GM10248 (cell line): Measurements from ENCODE around the gene PRMT9.

Experiments
- CTCF ChIA-PET: fragments of 300-600 bp; sonication (Branson Sonifier 250); formaldehyde crosslinking; extraction: SDS; loops from one replicate; lab custom pipeline; 2021; ENCODE audit warnings: antibody characterized with exemption; lab: Yijun Ruan, JAX
- POLR2A ChIA-PET: fragments of 350-650 bp; sonication (Branson Sonifier 250); formaldehyde crosslinking; extraction: SDS; loops from one replicate; lab custom pipeline; 2020; ENCODE audit warnings: antibody characterized with exemption; lab: Yijun Ruan, JAX
- DNase-seq: peaks from one replicate; pipeline ENCODE4 v3.0.0; 2012; ENCODE audit errors: extremely low spot score
- TF ChIP-seq, protein P1 (sequence below): IDR thresholded peaks from 2 replicates; pipeline ENCODE4 v1.5.1; 2012; ENCODE audit warnings: mild to moderate bottlenecking, low read depth; ENCODE audit errors: extremely low read depth, missing control alignments, control extremely low read depth

The PRMT9 gene

DNA sequence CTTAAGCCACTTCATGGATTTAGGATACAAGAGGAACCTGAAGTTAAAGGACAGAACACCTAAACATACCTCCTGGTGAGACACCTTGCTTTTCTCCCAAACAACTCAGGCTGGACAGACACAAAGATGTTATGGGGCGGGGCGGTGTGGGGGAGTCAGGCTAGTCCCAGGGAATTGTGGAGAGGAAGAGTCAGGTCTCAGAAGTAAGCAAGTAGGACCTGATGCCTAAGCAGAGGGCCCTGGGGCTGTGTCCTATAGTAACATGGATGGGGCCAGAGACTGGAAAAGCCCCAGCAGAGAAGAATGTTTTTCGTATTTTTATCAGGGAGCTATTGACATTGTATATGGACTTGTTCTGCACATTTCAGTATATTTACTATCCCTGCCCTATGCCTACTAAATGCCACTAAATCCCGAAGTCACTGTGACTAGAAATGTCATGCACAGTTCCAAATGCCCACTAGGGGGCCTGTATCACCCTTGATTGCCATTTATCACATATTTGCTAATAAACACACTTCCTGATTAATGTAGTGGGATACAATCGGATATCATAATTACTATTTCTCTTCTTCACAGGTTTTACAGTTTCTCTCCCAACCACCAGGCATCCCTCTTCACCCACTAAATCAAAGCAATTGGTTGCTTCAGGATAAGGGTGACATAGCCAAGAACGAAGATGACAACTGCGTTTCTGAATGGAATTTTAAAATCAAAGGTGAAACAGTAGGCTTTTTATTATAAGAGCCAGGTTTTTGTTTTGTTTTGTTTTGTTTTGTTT is 24.1 kb upstream of the PRMT9 start:
- peak; percentile 52 for DNase-seq
- ChIA-PET CTCF (interaction anchor here (0.6 to 10.5 kb wide), 35 partner anchors 9 to 190 kb away, joined by 3 to 135 read pairs (median 4); partner anchors contain the start of genes ARHGAP10 and PRMT9), POLR2A (interaction anchor here (0.7 kb wide), 1 partner anchor 523 kb away, joined by 3 read pairs; no protein-coding TSS in a partner anchor)
- TF ChIP-seq, protein P1, sequence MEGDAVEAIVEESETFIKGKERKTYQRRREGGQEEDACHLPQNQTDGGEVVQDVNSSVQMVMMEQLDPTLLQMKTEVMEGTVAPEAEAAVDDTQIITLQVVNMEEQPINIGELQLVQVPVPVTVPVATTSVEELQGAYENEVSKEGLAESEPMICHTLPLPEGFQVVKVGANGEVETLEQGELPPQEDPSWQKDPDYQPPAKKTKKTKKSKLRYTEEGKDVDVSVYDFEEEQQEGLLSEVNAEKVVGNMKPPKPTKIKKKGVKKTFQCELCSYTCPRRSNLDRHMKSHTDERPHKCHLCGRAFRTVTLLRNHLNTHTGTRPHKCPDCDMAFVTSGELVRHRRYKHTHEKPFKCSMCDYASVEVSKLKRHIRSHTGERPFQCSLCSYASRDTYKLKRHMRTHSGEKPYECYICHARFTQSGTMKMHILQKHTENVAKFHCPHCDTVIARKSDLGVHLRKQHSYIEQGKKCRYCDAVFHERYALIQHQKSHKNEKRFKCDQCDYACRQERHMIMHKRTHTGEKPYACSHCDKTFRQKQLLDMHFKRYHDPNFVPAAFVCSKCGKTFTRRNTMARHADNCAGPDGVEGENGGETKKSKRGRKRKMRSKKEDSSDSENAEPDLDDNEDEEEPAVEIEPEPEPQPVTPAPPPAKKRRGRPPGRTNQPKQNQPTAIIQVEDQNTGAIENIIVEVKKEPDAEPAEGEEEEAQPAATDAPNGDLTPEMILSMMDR = peak; percentile 70

DNA sequence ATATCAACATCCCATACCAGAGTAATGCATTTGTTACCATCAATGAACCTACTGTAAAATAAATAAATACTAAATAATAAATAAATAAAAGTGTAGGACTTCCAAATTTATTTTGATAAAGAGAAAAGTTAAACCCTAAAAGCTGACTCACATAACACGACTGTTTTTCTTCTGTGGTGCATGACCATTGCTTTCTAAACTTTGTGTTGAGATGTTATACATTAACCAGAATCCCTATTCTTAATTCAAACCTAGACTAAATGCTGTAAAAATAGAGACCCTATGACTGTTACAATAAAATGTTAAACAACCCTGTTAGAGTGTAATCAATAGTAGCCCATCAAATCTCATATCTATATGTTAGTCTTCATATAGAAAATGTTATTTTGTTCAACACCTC is 20.9 kb upstream of the PRMT9 start:
- no peak for DNase-seq
- ChIA-PET POLR2A (no interaction called here), CTCF (interaction anchor here (1.3 to 10.5 kb wide), 3 partner anchors 14 to 179 kb away, joined by 3 to 135 read pairs (median 6); no protein-coding TSS in a partner anchor)
- TF ChIP-seq, protein P1 = no peak

DNA sequence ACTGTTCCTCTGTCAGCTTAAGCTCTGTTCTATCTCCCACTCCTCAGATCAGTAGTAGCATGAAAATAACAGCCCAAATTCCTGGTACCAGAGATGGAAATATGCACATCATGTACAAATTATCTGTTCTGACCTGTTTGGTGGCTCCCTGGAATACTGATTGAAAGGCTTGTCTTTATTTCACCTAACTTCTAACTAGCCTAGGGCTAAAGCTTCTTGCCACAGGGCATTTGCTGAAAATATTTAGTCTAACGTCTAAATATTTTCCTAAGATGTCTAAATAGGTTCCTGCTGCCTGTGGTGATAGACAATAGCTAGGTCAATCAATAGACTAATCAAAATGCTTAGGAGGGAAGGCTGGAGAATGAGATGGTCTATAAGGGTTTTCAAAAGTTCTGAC is 12.9 kb upstream of the PRMT9 start:
- POLR2A ChIA-PET = no interaction called here
- CTCF ChIA-PET = interaction anchor here (0.8 to 2.0 kb wide), 5 partner anchors 11 to 178 kb away, joined by 3 to 9 read pairs (median 5); no protein-coding TSS in a partner anchor
- TF ChIP-seq, protein P1 = no peak

DNA sequence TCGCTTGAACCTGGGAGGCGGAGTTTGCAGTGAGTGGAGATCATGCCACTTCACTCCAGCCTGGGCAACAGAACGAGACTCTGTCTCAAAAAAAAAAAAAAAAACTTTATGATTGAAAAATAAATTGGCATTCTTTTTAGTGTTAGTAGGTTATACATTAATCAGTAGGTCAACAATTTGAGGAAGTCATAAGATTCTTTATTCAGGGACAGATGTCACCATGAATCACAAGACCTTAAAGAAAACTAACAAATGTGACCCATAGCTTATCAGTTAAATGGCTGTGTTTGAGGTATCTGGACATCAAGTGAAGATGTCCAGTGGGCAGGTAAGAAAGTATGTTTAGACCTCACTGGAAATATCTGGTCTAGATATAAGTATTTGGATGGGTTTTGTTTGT is 9.3 kb upstream of the PRMT9 start:
- POLR2A ChIA-PET = no interaction called here
- TF ChIP-seq, protein P1 = no peak
- DNase-seq = no peak
- CTCF ChIA-PET = interaction anchor here (1.0 to 2.0 kb wide), 4 partner anchors 9 to 173 kb away, joined by 3 to 17 read pairs (median 6); partner anchors contain the start of gene PRMT9

More for the DNA sequence above, 12.9 kb upstream of the PRMT9 start:
- no peak for DNase-seq

DNA sequence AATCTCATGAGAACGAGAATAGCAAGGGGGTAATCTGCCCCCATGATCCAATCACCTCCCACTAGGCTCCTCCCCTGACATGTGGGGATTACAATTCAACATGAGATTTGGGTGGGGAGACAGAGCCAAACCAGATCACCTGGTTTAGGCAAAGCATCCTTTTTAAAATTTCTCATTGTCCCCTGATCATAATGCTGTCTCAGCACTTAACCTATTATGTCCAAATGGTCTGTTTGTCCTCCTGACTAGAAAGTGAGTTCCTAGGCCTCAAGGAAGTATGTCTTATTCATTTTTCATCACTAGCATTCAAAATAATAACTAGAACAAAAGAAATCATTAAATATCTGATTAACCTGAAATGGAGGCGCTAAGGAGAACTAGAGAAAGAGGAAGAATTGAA is 7.9 kb upstream of the PRMT9 start:
- TF ChIP-seq, protein P1 = no peak
- CTCF ChIA-PET = interaction anchor here (1.0 to 2.0 kb wide), 2 partner anchors 17 to 175 kb away, joined by 3 to 17 read pairs; no protein-coding TSS in a partner anchor
- POLR2A ChIA-PET = no interaction called here
- DNase-seq = no peak

DNA sequence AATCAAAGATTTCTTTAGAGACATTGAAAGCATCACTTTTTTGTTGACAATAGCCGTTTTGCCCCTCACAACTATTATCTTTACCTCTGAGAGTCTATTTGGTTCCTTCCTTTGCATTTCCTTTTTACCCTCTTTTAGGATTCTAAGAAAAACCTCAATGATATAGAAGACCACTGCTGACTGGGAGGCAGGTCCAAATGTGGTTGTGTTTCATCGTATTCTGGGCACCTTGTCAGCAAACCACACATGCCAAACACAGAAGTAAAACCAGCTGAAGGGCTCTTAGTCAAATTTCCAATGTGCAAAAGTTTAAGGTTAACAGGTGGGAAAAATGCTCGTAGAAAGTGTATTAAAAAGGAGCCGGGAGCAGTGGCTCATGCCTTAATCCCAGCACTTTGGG is 5.1 kb upstream of the PRMT9 start:
- TF ChIP-seq, protein P1 = no peak
- CTCF ChIA-PET = interaction anchor here (8.4 kb wide), 1 partner anchor 177 kb away, joined by 66 read pairs; no protein-coding TSS in a partner anchor
- POLR2A ChIA-PET = no interaction called here
- no peak for DNase-seq
